GM12878 (cell line): ENCODE data around the gene TEC. TPM values are rescaled to one million over a fixed set of nuclear protein-coding genes. Genes with fewer than 3 reads are reported as not detected.

Source experiments
- ATF2 ChIP-seq: IDR thresholded peaks from 2 replicates; pipeline ENCODE4 v1.6.1; 2012; ENCODE audit warnings: low read length, inconsistent platforms
- ATF7 ChIP-seq: fragments of 450-650 bp; IDR thresholded peaks from 2 replicates; pipeline ENCODE4 v1.6.1; 2016; ENCODE audit warnings: low read depth, mild to moderate bottlenecking
- CHD1 ChIP-seq: IDR thresholded peaks from 2 replicates; pipeline ENCODE4 v1.6.1; 2012; ENCODE audit warnings: low read depth, low read length, improper control_type of control experiment
- CHD2 ChIP-seq: IDR thresholded peaks from 2 replicates; pipeline ENCODE4 v1.6.1; 2011; ENCODE audit warnings: low read depth, low read length, improper control_type of control experiment, borderline replicate concordance
- EGR1 ChIP-seq, 2 experiments: IDR thresholded peaks; 1 replicate in 1 of 2; 2 replicates in 1 of 2; pipeline ENCODE4 v1.6.1; 2011 to 2012; ENCODE audit warnings: low read depth in 2 of 2, low read length in 2 of 2, borderline replicate concordance in 1 of 2, mild to moderate bottlenecking in 1 of 2, moderate library complexity in 1 of 2
- ETV6 ChIP-seq, 2 experiments: fragments of 450-650 bp in 1 of 2; IDR thresholded peaks in 1 of 2; conservative IDR thresholded peaks in 1 of 2; 2 replicates each; pipeline ENCODE4 v1.6.1; 2014; ENCODE audit warnings: antibody characterized with exemption in 1 of 2, borderline replicate concordance in 1 of 2, low read depth in 1 of 2, mild to moderate bottlenecking in 1 of 2, moderate library complexity in 1 of 2
- GABPA ChIP-seq: IDR thresholded peaks from 2 replicates; pipeline ENCODE4 v1.6.1; 2014; ENCODE audit warnings: antibody characterized with exemption, low read depth, mild to moderate bottlenecking, inconsistent platforms
- GATAD2B ChIP-seq: fragments of 450-650 bp; conservative IDR thresholded peaks from 2 replicates; pipeline ENCODE4 v1.6.1; 2017; ENCODE audit warnings: low read depth, mild to moderate bottlenecking, moderate library complexity
- HDGF ChIP-seq: fragments of 450-650 bp; IDR thresholded peaks from 2 replicates; pipeline ENCODE4 v1.6.1; 2016; ENCODE audit warnings: antibody characterized with exemption
- HSF1 ChIP-seq: fragments of 150-350 bp; IDR thresholded peaks from 2 replicates; pipeline ENCODE4 v1.6.1; 2014; ENCODE audit warnings: mild to moderate bottlenecking, low read depth, low read length
- MEF2B ChIP-seq: fragments of 450-650 bp; IDR thresholded peaks from 2 replicates; pipeline ENCODE4 v1.6.1; 2018; ENCODE audit warnings: mild to moderate bottlenecking, moderate library complexity; ENCODE audit not compliant: partially characterized antibody, poor library complexity, severe bottlenecking
- MLLT1 ChIP-seq: fragments of 450-650 bp; IDR thresholded peaks from 2 replicates; pipeline ENCODE4 v1.6.1; 2016; ENCODE audit warnings: mild to moderate bottlenecking
- MXI1 ChIP-seq: fragments of 150-350 bp; IDR thresholded peaks from 2 replicates; pipeline ENCODE4 v1.6.1; 2011; ENCODE audit warnings: low read depth, mild to moderate bottlenecking, inconsistent platforms, low read length, improper control_type of control experiment
- NRF1 ChIP-seq: conservative IDR thresholded peaks from 2 replicates; pipeline ENCODE4 v1.6.1; 2011; ENCODE audit warnings: mild to moderate bottlenecking, low read depth, low read length, improper control_type of control experiment
- POLR2A ChIP-seq: IDR thresholded peaks from 2 replicates; pipeline ENCODE4 v1.6.1; 2011; ENCODE audit warnings: low read depth, mild to moderate bottlenecking, low read length
- RAD21 ChIP-seq: IDR thresholded peaks from 2 replicates; pipeline ENCODE4 v1.6.1; 2011; ENCODE audit warnings: mild to moderate bottlenecking, low read depth, low read length, moderate library complexity; ENCODE audit not compliant: insufficient read depth
- RELA ChIP-seq: fragments of 450-650 bp; IDR thresholded peaks from 2 replicates; pipeline ENCODE4 v1.8.0; 2014; ENCODE audit warnings: borderline replicate concordance; ENCODE audit not compliant: partially characterized antibody
- SMAD1 ChIP-seq: fragments of 450-650 bp; IDR thresholded peaks from 2 replicates; pipeline ENCODE4 v1.6.1; 2018; ENCODE audit warnings: mild to moderate bottlenecking, low read depth; ENCODE audit not compliant: partially characterized antibody
- SPI1 ChIP-seq: IDR thresholded peaks from 2 replicates; pipeline ENCODE4 v1.6.1; 2011; ENCODE audit warnings: low read depth, mild to moderate bottlenecking, low read length, moderate library complexity, borderline replicate concordance; ENCODE audit not compliant: insufficient read depth
- TAF1 ChIP-seq: IDR thresholded peaks from 2 replicates; pipeline ENCODE4 v1.6.1; 2011; ENCODE audit warnings: mild to moderate bottlenecking, low read depth, low read length, borderline replicate concordance
- TBL1XR1 ChIP-seq: IDR thresholded peaks from 2 replicates; pipeline ENCODE4 v1.6.1; 2012; ENCODE audit warnings: low read depth, low read length, improper control_type of control experiment
- USF1 ChIP-seq: IDR thresholded peaks from 2 replicates; pipeline ENCODE4 v1.6.1; 2011; ENCODE audit warnings: borderline replicate concordance, low read depth, mild to moderate bottlenecking, moderate library complexity, mixed read lengths, low read length; ENCODE audit not compliant: insufficient read depth; ENCODE audit errors: extremely low read length
- WRNIP1 ChIP-seq: IDR thresholded peaks from 2 replicates; pipeline ENCODE4 v1.6.1; 2011; ENCODE audit warnings: low read depth, low read length, improper control_type of control experiment, borderline replicate concordance
- ZNF217 ChIP-seq: fragments of 450-650 bp; IDR thresholded peaks from 2 replicates; pipeline ENCODE4 v1.6.1; 2017; ENCODE audit warnings: antibody characterized with exemption, mild to moderate bottlenecking
- ZNF24 ChIP-seq: fragments of 450-650 bp; IDR thresholded peaks from 2 replicates; pipeline ENCODE4 v1.6.1; 2017; ENCODE audit warnings: antibody characterized with exemption, mild to moderate bottlenecking
- polyA plus RNA-seq, 11 experiments: library from polyadenylated mRNA; depleted of rRNA in 4 of 11; unstranded in 6 of 11; stranded (reverse) in 5 of 11; fragments of >200 nt; fragmentation: Nextera tagmentation in 4 of 11; fragmentation: Illumina TruSeq in 1 of 11; extraction: Ambion mirVana in 4 of 11; extraction: Trizol in 1 of 11; gene quantifications; 1 replicate in 1 of 11; 2 replicates in 10 of 11; pipeline versions ENCODE4 v1.2.1 to v1.2.3, GENCODE V29; 2011 to 2016; ENCODE audit warnings: inconsistent platforms in 2 of 11, missing spikeins in 2 of 11, low read depth in 1 of 11
- total RNA-seq, 4 experiments: library from RNA; depleted of rRNA in 3 of 4; stranded (reverse); fragments of >200 nt in 3 of 4; fragmentation: Illumina TruSeq in 1 of 4; extraction: Trizol in 1 of 4; gene quantifications; 2 replicates each; pipeline versions ENCODE4 v1.2.1 to v1.2.3, GENCODE V29; 2013 to 2021

Gene TEC
- total and polyA plus RNA-seq, 10 of the 15 experiments (the other 5 are each of a cell fraction or from before 2014, with no cell fraction given), result 7.4 to 27.2 (median 17.1) TPM

GRCh38 chr4:48269861-48270522 lies 354 bp upstream of the TEC start (continued):
- TF ChIP-seq MLLT1 (peak; percentile 8; the same call in 1 of the 2 replicates), ATF2 (no peak), NRF1 (peak; percentile 32; the same call in 1 of the 2 replicates), RELA (peak; percentile 23), EGR1 (IDR thresholded peaks at IDR 0.05; ENCODE audit: borderline replicate concordance in 1 of 2, low read depth in 2 of 2, low read length in 2 of 2) (0 out of 3 replicates have a peak, but pooled peaks of 1 of the 2 experiments have one; percentile 54), SPI1 (0 out of 2 replicates have a peak, but pooled peaks have one; percentile 26), TBL1XR1 (0 out of 2 replicates have a peak, but pooled peaks have one; percentile 36), HSF1 (no peak), SMAD1 (no peak), ETV6 (conservative IDR thresholded peaks at IDR 0.05 in 1 of 2, IDR thresholded peaks at IDR 0.05 in 1 of 2; ENCODE audit: borderline replicate concordance in 1 of 2, low read depth in 1 of 2) (peak in 1 of 2 experiments; percentile 54; a peak in 1 of 4 replicates), MEF2B (peak; percentile 78), POLR2A (peak; percentile 76), RAD21 (peak; percentile 42), ATF7 (peak; percentile 62), CHD2 (0 out of 2 replicates have a peak, but pooled peaks have one; percentile 24), MXI1 (peak; percentile 44; the same call in 1 of the 2 replicates), GABPA (no peak), USF1 (peak; percentile 34), WRNIP1 (no peak), HDGF (peak; percentile 71; the same call in 1 of the 2 replicates), CHD1 (no peak), TAF1 (peak; percentile 15; the same call in 1 of the 2 replicates), ZNF217 (0 out of 2 replicates have a peak, but pooled peaks have one; percentile 57), ZNF24 (0 out of 2 replicates have a peak, but pooled peaks have one; percentile 5), GATAD2B (peak; percentile 44)
